ENCODE measurements around the gene F7.
"Not testable (repeated sequence)": the region's sequence is repeated elsewhere in the genome, so short reads cannot be mapped to it uniquely, and the experiment has no call there.

Gene F7

GRCh38 chr13:113105032-113105920 is at the start of gene F7:
TSS of gene F7 (plus strand) at chr13:113105791. CDS start at chr13:113105842, 51 bp downstream.
- no peak for DNase-seq

- no peak for DNase-seq
Observed at GRCh38 chr13:113057084-113057483, 48.5 kb upstream of the F7 start.

GRCh38 chr13:113057559-113057958 is 48.0 kb upstream of the F7 start:
- DNase-seq = not testable (repeated sequence)

GRCh38 chr13:113058129-113058987 is 47.2 kb upstream of the F7 start:
- DNase-seq = no peak

GRCh38 chr13:113058988-113059850 is 46.4 kb upstream of the F7 start:
- DNase-seq = no peak

GRCh38 chr13:113059891-113060290 is 45.7 kb upstream of the F7 start:
- DNase-seq = no peak

GRCh38 chr13:113060557-113061270 is 44.9 kb upstream of the F7 start:
- no peak for DNase-seq

GRCh38 chr13:113061271-113061625 is 44.3 kb upstream of the F7 start:
- DNase-seq = no peak

- DNase-seq = no peak
Observed at GRCh38 chr13:113061796-113062425, 43.7 kb upstream of the F7 start.

GRCh38 chr13:113062691-113063090 is 42.9 kb upstream of the F7 start:
- DNase-seq = no peak

- no peak for DNase-seq
Observed at GRCh38 chr13:113063091-113063491, 42.5 kb upstream of the F7 start.

- no peak for DNase-seq
Observed at GRCh38 chr13:113064000-113064533, 41.5 kb upstream of the F7 start.

GRCh38 chr13:113064534-113065405 is 40.8 kb upstream of the F7 start:
- DNase-seq = peak; percentile 75

- no peak for DNase-seq
Observed at GRCh38 chr13:113065406-113066141, 40.0 kb upstream of the F7 start.

- no peak for DNase-seq
Observed at GRCh38 chr13:113066142-113066455, 39.5 kb upstream of the F7 start.

GRCh38 chr13:113066746-113067145 is 38.8 kb upstream of the F7 start:
- no peak for DNase-seq

- DNase-seq = no peak
Observed at GRCh38 chr13:113069861-113070805, 35.5 kb upstream of the F7 start.

GRCh38 chr13:113070855-113071254 is 34.7 kb upstream of the F7 start:
- DNase-seq = no peak

- DNase-seq = no peak
Observed at GRCh38 chr13:113072376-113072775, 33.2 kb upstream of the F7 start.
